Measurements from ENCODE around the gene LSM4. TPM values are rescaled to one million over a fixed set of nuclear protein-coding genes. Genes with fewer than 3 reads are reported as not detected.

LSM4 gene
- total and polyA plus RNA-seq, 2 of the 13 experiments (the other 11 are each of a cell fraction or from before 2014, with no cell fraction given) = 65.8 to 166 TPM

- TF ChIP-seq AFF4 (CRISPR knock-in tag; IDR thresholded peaks at IDR 0.05) (no peak), ZNF652 (CRISPR knock-in tag; IDR thresholded peaks at IDR 0.05; ENCODE audit: borderline replicate concordance, low read depth) (0 out of 2 replicates have a peak, but pooled peaks have one; percentile 18), RAD51 (IDR thresholded peaks at IDR 0.05; ENCODE audit: borderline replicate concordance) (no peak), ZBTB10 (CRISPR knock-in tag; IDR thresholded peaks at IDR 0.05; ENCODE audit: borderline replicate concordance) (0 out of 2 replicates have a peak, but pooled peaks have one; percentile 56), ZEB1 (IDR thresholded peaks at IDR 0.05; ENCODE audit: insufficient replicate concordance, low read depth) (no peak), RFXANK (CRISPR knock-in tag; IDR thresholded peaks at IDR 0.05) (no peak), ZBTB33 (CRISPR knock-in tag; IDR thresholded peaks at IDR 0.05) (no peak), ZSCAN30 (CRISPR knock-in tag; IDR thresholded peaks at IDR 0.05) (0 out of 2 replicates have a peak, but pooled peaks have one; percentile 14), U2AF1 (optimal IDR thresholded peaks at IDR 0.05; ENCODE audit: low read depth, low read length) (peak; percentile 67), SP2 (CRISPR knock-in tag; IDR thresholded peaks at IDR 0.05) (no peak), HMG20B (CRISPR knock-in tag; conservative IDR thresholded peaks at IDR 0.05) (no peak), PRDM10 (CRISPR knock-in tag; IDR thresholded peaks at IDR 0.05; ENCODE audit: low read depth) (no peak; the same call in 1 of the 2 replicates), HES4 (CRISPR knock-in tag; IDR thresholded peaks at IDR 0.05; ENCODE audit: borderline replicate concordance) (no peak)
Observed at GRCh38 chr19:18279516-18280246, 43.2 kb downstream of the LSM4 start (continued).
